Femur (tissue), 1 donor: ENCODE measurements around the gene TOM1.
"Not testable (repeated sequence)": the region's sequence is repeated elsewhere in the genome, so short reads cannot be mapped to it uniquely, and the experiment has no call there.

Experiments used
- DNase-seq: peaks from one replicate; pipeline ENCODE4 v3.0.0-alpha.2; 2017

Gene TOM1

DNA sequence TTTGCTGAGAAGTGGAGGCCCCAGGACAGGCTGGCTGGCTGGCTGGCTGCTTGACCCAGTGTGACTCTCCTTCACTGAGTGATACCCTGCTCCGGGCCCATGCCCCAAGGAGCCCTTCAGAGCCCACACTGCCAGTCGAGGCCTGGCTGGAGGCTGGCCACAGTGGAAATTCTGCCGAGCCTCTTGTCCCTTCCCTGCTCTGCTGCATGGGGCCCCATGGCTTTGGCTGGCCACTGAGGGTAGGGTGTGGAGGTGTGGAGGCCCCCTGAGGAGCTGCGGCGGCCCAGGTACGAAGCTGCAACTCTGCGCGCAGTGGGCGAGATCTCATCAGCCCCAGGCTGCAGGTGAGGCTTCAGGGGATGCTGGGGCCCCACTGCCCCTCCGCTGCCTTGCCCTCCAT lies 47.8 kb downstream of the TOM1 start:
- no peak for DNase-seq

DNA sequence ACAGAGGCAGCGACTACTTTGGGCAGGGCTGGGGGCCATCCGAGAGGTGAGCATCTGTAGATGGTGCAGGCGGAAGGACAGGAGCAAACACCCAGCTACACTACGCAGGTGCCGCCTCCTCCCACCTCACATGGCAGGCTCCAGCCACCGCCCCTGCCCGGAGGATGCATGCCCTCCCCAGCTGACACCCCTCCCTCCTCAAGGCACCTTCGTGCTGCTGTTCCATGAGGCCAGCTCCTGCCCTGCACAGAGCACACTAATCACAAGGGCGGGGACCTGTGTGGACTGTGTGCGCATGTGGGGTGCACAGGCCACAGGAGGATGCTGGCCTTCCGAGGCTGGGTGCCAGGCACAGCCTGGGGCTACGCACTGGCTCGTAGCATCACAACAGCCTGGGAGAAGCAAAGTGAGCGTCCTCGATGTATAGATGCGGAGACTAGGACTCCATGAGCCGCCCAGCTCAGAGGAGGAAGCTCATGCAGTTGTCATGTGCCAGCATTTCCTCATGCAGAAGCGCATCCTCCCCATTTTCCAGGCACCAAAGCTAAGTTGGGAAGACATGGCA lies 48.4 kb downstream of the TOM1 start:
- no peak for DNase-seq

DNA sequence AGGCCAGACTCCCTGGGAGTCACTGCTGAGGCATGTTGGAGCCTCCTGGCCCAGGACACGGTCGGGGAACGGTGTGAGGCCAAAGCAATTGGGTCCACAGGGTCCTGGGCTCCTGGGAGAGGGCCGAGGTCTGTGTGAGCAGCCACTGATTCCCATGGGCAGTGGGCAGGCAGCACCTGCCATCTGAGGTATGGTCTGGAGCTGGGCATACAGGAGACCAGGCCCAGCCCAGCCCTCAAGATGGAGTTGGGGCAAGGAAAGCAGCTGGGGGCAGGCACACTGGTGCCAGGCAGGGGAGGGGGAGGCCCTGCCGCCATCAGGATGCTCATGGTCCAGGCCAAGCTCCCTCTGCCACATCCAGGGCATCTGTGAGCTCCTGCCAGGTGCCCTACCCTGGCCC lies 49.0 kb downstream of the TOM1 start:
- DNase-seq: no peak

DNA sequence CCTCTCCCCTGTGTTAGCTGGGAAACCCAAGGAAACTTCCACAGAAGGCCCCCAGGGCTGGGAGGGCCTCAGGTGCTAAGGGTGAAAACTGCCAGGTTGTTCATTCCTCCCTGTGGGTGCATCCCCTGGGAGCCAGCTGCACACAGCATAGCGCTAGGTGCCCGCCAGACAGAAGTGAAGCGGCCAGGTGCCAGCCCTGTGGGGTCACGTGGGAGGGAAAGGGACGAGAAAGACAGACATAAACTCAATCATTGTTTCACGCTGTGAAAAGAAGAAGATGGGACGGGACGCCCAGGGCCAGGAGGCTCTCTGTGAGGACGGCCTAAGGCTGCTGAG lies 49.6 kb downstream of the TOM1 start:
- DNase-seq: no peak

DNA sequence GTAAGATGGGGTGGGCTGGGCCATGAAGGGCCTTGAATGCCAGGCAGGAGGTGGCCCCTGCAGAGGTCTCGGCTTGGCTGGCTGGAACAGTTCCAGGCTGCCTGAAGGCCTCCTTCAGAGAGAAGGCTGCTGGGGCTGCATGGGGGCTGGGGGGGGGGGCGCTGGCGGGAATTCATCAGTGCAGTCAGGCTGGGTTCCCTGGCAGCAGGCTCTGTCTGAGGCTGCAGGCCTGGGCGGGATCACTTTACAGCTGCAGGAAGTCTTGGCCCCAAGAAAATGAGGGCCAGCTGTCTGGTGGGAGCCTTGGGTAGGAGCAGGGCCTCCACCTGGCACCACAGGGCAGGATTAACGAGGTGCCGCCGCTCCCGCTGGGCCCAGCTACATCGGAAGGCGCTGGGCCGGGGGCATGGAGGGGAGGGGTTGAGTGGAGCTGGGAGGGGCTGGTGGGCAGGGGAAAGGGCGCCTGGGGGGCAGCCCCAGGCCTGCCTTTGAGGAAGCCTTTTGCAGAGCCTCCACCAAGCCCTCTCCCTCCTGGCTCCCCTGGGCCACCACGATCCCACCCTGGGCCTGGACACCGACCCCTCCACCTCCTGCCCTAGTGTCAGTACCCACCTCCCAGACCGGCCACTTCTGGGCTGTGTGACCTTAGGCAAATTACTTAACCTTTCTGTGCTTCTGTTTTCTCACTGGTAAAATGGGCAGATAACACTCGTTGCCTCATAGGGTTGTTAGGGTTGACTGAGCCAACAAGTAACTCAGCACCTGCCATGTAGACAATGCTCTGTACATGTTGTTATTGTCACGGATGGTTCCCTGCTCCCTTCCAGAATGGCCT lies 50.2 kb downstream of the TOM1 start:
- DNase-seq: peak; percentile 84

DNA sequence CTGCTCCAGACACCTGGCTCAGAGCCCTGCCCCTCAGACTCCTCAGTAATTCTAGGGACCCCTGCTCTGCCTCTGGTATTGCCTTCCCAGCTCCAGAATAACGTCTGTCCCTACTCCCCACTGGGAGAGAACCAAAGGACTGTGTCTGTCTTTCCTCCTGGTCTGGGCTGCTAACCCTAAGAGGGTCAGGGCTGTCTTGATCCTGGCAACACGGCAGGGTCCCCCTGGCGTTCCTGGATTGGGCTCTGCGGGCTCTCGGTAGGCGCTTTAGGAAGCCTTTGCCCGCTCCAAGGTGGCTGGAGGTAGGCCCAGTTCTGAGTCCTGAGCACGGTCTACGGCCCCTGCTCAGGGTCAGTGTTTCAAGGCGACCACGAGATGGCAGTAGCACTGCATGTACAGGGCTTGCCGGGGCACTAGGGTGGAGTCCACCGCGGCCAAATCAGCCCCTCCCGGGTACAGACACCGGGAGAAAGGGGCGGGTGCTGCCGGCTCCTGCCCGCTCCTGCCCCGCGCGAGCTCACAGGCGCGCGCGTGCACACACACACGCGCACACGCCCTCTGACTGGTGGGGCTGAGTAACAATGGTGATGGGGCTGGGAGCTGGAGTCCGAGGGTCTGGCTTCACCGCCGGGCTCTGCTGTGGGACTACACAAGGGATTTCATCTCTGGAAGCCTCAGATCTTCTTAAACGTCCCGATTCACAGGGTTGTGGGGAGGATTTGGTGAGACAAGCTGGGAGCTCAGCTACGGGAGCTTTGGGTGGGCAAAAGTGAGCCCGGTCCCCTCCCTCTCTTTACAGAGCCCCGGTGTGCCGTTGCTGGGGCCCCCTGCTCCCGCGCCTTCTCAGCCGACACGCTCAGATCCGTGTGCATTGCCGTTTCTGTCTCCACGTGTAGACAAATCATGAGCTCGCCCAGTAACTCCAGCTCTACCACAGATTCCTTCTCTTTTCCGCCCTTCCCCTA lies 51.1 kb downstream of the TOM1 start:
- peak; percentile 96 for DNase-seq

DNA sequence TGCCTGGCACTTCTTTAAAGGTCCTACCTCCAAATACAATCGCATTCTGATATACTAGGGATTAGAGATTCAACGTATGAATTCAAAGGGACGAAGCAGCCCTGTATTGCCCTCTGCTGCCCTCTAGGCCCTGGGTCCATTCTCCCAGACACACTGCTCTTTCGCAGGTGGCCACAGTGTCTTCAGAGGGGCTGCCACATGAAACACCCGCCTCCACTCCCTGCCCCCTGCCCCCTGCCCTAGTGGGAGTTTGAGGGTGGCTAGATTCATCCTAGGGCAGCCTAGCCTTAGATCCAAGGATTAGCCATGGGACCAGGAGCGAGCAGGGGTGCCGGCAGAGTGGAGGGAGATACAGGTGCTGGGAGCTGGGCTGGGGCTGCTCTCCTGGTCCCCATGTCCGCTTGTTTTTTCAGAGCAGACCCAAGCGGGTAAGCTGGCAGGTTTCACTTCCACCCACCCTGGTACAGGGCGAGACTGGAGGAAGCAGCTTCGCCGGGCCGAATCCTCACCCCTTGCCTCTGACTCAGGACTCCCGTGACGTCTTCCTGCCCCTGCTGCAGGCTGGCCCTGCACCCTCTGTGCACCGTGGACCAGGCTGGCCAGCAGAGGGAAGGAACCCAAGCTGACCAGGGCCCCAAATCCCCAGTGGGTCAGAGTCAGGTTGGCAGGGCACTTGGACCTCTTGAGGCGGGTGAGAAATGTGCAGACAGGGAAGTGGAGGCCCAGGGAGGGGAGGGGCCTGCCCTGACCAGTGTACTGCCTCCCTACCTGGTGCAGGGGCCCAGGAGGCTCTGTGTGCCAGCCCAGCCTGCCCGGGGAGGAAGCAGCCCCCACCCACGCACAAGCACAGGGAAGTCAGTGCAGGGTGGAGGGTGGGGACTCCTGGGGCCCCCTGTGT lies 52.8 kb downstream of the TOM1 start:
- peak; percentile 67 for DNase-seq

DNA sequence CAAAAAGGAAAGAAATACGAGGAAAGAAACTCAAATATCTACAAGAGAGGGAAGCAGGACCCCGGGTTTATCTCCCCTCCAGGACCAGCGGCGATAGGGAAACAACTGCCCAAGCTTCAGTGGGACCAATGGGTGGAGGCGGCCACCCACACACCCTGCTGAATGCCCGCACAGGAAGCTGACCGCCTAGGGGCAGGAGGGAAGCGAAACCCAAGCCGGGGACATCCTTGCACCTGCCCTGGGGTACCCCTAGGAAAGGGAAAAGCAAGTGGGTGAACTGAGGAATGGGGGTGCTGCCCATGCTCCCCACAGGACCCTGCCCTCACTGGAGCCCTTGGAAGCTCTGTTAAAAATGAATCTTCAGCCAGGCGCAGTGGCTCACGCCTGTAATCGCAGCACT lies 53.6 kb downstream of the TOM1 start:
- DNase-seq: no peak

DNA sequence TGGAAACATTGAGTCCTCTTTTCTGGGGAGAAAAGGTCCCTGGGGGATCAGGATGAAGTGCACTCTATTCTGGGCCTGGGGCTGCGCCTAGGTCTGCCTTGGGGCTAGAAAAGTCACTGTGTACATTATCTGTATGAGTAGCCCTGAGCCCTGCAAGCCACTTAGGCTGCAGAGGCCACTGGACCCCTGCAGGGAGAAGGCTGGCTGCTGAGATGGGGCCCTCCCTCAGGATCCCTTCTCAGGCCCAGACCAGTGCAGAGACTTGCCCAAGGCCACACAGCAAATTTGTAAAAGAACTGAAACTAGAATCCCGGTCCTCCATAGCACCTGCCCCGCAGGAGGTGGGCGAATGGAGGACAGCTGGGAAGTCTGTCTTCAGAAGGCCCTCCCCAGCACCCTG lies 54.4 kb downstream of the TOM1 start:
- no peak for DNase-seq

DNA sequence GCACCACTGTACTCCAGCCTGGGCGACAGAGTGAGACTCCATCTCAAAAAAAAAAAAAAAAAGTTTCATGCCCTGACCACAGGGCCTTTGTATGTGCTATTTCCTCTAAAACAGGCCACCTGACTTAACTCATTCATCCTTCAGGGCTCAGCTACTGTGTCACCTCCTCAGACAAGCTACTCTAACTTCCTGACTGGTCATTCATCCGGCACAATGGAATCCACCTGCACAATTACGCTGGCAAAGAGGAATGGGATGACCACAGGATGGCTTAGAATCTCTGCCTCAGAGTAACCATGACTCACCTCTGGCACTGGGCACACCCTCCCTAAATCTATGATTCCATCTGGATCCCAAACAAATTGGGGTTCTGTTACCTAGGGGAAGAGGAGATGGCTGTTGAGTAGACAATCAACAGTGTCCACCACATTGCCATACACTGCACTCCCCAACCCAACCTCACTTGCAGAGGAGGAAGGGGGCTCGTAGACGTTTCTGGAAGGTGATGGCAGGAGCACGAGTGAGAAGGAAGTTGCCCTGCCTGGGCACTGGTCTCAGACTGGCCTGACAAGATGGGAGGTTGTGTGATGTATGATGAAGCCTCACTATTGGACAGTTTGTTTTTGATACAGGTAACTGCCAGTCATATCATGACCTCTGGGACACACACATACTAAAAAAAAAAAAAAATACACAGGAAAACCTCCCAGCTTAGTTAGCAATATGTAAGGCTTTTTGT lies 58.4 kb downstream of the TOM1 start:
- DNase-seq: no peak

DNA sequence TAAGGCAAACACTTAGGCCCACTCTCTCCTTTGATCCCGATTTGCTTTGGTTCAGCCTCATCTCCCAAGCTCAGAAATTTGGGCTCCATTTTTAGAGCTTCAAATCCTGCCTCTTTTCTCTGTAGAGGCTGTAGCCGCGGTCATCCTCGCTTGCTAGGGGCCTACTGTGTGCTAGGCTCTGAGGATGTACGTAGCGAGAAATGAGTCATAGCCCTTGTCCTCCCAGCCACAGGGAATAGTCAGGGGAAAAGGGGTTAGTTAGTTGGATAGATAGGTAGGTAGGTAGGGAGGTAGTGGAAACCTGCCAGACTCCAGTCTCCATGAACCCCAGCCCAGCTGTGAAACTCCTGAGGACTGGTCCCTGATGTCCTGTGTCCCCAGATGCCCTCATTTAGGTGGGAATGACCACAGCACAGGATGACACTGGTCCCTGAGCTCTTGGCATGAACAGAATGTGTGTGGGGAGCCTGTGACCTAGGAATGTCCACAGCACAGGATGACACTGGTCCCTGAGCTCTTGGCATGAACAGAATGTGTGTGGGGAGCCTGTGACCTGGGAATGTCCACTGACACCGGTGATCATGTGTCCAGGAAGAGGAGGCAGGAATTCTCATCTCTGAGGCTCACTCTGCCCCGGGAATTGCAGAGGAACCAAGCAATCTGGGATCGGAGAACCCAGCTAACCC lies 59.8 kb downstream of the TOM1 start:
- no peak for DNase-seq

DNA sequence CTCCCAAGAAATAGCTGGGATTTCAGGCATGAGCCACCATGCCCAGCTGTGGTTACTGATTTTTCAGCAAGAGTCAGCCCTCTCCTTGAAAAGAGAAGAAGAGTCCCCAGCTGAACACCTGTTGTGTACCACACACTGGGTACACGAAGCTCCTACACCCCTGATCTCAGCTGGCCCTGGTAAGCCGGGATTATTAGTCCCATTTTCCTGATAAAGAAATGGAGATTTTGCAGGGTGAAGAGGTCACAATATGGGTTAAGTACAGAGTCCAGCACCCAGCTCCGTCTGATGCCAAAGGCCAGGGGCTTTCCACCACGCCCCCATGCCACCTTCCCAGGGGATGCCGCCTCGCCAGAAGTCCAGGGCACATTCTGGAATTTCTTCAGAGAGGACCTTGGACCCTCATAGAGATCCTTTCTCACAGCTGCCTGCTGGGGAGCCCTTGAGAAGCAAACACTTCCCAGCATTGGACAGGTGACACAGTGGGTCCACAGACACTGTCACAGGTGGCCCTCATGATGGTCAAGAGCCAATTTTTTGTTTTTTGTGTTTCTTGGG lies 61.4 kb downstream of the TOM1 start:
- no peak for DNase-seq

DNA sequence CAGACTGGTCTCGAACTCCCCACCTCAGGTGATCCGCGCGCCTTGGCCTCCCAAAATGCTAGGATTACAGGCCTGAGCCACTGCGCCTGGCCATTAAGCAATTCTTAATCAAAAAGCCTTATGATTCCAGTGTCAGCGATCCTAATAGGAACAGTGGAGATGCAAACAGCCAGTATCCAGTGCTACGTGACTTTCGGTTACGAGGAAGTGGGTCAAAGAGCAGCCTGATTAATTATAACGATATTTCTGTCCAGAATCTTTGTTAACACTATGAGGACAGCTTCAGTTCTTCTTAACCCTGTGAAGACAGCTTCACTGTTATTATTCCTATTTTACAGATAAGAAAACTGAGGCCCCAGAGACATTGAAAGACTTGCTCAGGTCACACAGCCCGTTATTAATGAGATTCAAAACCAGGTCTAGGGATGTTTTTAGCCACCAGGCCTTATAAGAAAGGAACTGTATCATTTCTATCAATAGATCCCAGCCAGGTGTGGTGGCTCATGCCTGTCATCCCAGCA lies 63.9 kb downstream of the TOM1 start:
- no peak for DNase-seq

DNA sequence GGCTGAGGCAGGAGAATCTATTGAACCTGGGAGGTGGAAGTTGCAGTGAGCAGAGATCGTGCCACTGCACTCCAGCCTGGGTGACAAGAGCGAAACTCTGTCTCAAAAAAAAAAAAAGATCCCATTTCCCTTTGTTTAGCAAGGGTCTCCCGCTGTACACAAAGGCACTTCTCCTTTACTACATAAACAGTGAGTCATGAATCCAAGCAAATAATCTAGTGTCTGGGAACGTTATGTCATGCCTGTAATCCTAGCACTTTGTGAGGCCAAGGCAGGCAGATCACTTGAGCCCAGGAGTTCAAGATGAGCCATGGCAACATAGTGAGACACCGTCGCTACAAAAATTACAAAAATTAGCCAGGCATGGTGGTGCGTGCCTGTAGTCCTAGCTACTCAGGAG lies 64.5 kb downstream of the TOM1 start:
- not testable (repeated sequence) for DNase-seq

DNA sequence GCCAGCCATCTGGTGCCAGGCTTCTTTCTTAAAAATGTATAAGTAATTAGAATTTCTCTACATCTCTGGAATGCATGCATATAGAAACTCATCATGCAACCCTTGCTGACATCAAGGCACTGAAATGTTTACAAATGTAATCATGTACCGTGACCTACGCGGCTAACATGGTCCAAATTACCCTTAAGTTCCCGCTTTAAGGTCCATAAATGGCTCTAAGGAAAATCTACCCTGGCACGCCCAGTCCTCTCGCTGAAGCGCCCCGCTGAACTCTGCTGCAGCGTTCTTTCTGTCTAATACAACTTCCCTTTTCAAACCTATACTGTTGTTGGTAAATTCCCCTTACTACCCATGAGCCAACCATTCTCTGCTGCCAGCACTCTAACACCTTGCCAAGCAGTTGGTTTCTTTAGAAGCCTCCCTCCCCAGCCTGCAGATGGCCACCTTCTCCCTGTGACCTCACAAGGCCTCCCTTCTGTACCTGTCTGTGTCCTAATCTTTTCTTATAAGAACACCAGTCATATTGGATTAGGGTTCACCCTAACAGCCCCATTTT lies 67.7 kb downstream of the TOM1 start:
- peak; percentile 37 for DNase-seq

DNA sequence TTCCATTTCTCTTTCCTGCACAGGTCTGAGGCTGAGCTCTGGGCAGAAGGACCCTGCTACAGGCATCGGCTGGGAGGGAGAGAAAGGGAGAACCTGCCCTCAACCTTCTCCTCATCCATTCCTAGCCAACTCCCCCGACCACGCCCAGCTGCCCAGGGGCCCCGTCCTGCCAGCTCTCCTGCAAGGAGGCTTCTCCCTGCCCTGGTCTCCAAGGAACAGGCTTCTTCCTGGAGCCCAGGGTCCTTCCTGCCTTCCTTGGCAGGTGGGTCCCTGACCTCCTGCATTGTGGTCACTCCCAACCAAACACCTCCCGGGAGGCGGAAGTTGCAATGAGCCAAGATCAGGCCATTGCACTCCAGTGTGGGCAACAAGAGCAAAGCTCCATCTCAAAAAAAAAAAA lies 68.7 kb downstream of the TOM1 start:
- DNase-seq: no peak

DNA sequence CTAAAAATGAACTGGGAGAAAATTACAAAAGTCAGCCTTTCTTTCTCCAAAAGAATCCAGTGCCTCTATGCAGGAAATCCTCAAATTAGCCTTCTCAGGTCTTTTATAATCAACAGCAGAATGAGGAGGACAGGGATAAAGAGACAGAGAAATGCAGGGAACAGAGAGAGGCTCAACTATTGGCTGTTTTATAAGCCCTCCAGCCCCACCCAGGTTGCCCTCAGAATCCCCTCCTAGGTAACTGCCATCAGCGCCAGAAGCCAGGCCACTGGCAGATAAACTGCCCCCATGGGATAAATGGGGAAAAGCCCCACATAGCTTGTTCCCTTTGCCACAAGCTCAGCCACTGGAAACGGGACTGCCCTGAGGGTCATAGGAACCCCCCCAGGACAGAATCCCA lies 70.3 kb downstream of the TOM1 start:
- no peak for DNase-seq

DNA sequence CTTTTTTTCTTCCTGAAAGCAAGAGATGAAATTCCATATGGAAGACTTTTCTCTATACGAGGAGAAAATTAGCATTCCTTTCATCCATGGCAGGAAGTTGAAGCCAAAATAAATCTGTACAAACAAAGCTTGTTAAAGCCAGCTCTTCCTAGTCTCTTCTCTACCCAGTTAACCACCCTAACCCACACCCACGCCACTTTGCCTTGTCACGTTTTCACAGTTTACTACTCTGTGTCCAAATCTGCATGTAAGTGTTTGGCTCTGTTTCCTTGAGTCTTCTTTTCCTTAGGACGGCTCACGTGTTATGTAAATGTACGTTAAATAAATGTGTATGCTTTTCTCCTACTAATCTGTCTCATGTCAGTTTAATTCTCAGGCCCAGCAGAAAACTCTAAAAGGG lies 74.1 kb downstream of the TOM1 start:
- DNase-seq: no peak

DNA sequence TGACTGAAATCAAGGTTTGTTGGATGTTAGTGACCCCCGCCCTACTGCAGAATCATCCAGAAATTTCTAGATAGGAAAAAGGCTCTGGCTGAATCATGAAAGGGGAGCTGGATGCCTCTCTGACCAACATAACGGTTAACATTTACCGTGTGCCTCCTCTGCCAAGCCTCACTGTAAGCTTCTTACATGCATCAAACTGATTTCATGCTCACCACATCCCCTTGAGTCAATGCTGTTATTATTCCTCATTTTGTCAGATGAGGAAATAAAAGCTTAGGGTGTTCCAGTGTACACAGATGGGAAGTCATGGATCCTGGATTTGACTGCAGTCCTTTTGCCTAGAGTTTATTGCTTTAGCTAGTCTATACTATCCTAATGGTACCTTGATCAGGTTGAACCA lies 75.3 kb downstream of the TOM1 start:
- DNase-seq: no peak

DNA sequence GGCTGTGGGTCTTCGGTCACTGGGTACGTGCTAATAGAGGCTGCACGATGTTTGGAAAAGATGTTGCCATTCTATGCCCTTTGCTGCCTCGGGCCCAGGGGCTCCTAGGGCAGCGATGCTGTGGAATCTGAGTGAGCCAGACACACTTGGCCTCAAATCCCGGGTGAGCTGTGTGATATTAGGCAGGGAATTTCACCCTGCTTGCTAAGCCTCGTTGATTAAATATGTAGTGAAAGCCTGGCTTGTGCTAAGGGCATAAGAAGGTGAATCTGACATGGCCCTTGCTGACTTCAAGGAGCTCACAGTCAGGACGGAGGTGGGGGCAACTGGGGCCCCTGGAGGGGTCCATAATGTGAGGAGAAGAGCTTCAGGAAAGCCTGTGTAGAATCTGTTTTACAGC lies 75.8 kb downstream of the TOM1 start:
- no peak for DNase-seq
